GM10847 (cell line): ENCODE data around the gene MAGI2.

Experiments
- POLR2A ChIP-seq: IDR thresholded peaks from 2 replicates; pipeline ENCODE4 v1.6.1; 2011; ENCODE audit not compliant: insufficient read length; ENCODE audit errors: extremely low read depth

MAGI2 gene

GRCh38 chr7:79353720-79354468, 99.6 kb downstream of the MAGI2 start:
- TF ChIP-seq POLR2A: no peak

DNA sequence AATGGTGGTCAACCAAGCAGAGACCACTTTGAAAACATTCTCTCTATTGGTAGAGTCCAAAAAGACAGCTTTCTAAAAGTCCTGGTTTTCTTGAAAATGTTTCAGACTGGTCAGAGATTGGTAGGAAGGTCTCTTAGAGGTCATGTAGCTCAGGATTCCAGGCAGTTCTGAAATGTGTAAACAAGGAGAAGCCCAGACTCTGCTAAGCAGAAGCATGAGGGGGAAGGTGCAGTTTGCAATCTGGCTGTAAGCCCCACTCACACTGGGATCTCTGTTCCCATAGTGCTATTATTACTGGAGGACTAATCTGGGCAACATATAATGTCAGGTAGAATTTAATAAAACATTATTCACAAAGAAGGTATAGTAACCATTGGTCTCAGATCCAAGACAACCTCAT, 101.1 kb downstream of the MAGI2 start:
- no peak for TF ChIP-seq POLR2A

DNA sequence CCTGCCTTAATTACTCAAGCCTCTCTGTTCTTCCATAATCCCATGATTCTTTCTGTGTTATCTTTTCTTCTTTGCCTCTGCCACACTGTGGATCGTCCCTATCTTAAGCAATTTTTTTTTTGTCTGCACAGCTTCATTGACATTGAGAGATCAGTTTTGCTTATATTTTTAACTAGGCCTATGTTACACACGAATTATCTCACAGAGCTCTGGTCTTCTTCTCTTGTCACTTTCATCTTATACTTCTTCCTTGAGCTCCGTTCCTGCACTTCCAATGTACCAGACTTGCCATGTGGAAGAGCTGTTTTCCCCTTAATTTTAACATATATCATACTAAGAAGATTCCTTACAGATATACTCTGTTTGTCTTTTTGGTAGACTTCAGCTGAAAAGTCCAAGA, 106.1 kb downstream of the MAGI2 start:
- no peak for TF ChIP-seq POLR2A

DNA sequence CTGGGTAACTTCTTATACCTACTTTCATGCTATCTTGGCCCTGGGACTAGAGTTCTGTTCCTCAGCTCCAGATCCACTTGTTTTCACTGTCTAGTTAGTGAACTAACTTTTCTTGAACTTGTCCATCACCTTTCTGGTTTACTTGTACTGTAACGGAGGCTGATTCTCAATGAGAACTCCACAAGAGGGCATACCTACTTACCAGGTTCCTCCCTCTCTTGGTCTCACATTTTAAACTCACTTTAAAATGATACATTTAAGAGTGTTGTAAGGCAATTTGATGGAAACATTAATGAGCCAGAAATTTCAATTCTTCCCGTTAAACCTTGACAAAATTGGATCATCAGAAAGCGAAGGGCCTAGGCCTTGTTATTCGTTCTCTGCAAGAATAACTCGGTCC, 111.6 kb downstream of the MAGI2 start:
- no peak for TF ChIP-seq POLR2A

DNA sequence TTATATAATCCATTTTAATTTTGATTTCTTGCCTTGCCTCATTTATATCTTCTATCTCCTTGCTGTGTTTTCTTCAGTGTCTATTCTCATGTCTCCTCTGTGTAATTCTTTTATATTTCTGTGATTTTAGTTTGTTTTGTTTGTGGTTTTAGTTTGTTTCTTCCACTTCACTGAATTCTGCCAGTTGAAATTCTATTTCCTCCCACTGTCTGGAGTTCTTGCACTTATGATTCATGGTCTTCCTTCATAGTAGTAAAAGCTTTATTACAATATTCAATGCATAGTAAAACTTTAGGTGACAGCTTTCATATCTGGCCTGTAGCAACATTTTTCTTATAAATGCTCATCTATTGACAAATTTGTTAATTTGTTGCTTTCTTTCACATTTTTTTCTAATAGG, 113.3 kb downstream of the MAGI2 start:
- no peak for TF ChIP-seq POLR2A

DNA sequence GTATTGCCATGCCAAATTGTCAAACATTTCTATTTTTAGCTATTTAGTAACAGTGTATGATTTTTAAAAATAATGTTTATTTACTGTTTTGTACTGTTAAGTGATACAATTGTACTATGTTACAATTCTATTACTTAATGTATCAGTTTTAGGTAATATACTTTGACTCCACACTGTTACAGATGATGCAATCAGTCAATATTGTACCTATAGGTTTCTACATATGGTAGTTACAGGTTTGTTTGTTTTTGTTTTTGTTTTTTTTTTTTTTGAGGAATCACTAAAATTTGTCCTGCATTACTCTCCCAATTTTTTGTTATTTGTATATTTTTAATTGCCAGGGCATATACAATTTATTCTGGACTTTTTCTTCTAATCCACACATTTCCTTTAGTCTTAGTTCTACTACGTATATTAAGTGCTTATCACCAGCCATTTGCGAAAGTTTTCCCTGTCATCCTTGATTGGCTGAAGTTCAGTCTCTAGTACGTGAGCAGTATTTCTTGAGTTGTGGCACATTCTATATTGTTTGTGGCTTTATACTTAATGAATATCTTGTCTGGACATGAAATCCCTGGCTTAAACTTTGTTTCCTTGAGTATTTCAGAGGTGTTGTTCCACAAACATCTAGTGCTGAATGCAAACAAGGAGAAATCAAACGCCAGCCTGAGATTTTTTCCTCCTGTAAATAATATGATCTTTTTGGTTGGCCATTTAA, 114.1 kb downstream of the MAGI2 start:
- TF ChIP-seq POLR2A: no peak

DNA sequence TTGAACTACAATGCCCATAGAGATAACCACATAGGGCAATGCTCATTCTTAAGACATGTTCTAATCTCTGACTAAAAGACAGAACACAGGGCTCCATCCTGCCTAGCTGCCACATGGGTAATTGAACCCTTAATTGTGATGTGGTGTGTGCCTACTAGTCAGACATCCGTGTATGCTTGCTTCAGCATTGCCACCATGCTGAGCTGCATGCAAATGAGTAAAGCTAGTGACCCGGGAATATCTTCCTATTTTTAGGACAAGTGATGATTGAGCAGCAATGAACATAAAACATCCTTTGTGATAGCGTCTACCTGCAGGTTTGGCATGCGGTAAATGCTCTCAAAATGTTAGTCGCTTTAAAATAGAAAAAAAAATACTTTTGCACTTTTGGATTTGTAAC, 115.8 kb downstream of the MAGI2 start:
- no peak for TF ChIP-seq POLR2A

- TF ChIP-seq POLR2A: no peak
These were observed 118.6 kb downstream of the MAGI2 start for GRCh38 chr7:79334841-79335240.

DNA sequence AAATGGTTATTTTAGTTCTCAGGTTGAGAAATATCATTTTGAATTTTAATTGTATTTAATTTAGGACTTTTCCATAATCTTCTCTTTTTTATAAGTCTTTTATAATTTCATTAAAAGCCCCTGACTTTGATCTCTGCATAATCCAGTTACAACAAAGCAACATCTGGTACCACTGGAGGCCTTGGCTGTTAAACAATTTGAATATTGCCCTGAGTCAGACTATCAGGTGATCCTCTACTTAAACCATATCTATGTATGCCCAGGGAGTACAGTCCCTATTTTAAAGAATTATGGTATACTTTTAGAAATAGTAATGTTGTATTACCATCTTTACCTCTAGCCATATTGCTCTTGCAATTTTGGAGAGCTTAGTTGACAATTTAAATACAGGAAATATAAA, 119.1 kb downstream of the MAGI2 start:
- no peak for TF ChIP-seq POLR2A

DNA sequence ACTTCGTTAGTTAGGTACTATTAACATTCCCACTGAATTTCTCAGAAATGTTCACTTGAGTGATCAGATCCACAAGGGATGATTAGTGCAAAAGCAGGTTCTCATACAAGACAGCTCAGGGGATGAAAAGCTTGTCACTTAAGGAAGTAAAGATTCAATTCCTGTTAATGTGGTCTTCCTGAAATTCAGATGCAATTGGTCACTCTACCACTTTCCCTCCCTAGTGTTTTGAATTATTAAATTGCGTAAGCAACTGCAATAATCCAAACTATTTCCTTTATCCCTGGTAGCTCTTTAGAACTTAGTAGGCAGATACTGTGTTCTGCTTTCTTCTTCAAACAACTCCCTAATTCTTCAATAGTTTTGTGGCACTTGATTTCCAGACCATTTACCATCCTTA, 121.4 kb downstream of the MAGI2 start:
- TF ChIP-seq POLR2A: no peak

DNA sequence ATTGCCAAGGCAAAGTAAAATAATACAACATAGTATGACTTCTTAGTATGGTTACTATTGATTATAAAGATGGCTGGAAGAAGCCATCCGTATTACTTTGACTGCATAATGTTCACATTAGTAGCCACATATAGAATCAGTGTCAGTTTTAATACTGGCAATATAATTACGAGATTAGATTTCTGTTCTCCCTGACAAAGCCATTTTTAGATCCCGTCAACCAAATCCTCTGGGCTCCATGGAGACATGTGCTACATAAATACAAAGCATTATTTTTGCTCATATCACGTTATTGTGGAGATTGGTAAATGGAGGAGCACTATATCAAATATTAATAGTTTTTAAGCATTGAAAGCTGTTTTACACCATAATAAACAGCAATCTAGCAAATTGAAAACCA, 124.0 kb downstream of the MAGI2 start:
- TF ChIP-seq POLR2A: no peak

- no peak for TF ChIP-seq POLR2A
These were observed 132.6 kb downstream of the MAGI2 start for GRCh38 chr7:79320741-79321473.

DNA sequence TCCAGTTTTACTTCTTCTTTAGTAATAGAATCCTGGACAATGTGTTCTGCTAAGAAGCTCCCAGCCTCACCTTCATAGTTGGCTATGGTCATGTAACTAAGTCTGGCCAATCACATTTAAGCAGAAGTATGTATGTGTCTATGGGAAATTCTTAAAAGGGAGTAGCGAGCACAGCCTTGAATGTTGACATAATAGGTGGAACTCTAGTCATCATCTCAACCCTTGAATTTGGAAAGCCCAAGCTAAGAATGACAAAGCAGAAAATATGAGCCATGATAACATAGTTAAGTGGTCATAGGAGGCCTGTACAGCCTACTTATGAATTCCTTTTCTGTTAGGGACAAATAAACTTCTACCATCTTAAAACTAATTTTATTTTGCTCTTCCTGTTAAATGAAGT, 134.1 kb downstream of the MAGI2 start:
- TF ChIP-seq POLR2A: no peak

DNA sequence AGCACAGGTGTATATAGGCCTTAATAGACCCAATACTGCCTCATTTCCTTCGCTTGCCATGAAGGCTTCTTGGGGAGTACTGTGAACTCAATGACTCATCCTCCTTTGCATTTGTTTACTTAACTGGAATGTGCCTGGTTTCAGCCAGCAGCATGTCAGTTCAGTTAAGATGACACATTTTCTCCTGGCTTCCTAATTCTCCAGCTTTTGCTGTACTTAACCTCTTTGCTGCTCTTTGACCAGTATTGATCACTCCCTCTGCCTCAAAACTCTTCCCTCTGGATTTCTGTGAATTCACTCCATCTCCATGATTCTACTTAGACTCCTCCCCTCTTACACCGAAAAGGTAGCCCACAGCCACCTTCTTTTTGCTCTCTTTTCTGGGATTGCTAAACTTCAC, 135.7 kb downstream of the MAGI2 start:
- TF ChIP-seq POLR2A: no peak

- no peak for TF ChIP-seq POLR2A
These were observed 141.4 kb downstream of the MAGI2 start for GRCh38 chr7:79312022-79312421.

GRCh38 chr7:79308192-79308591, 145.3 kb downstream of the MAGI2 start:
- no peak for TF ChIP-seq POLR2A
